Epithelial cell of proximal tubule (primary cell): ENCODE results near the gene USP14. TPM values are rescaled to one million over a fixed set of nuclear protein-coding genes. Genes with fewer than 3 reads are reported as not detected.

Experiments
- DNase-seq: peaks from one replicate; pipeline ENCODE4 v3.0.0-alpha.2; 2011; ENCODE audit warnings: low read depth
- H3K4me3 ChIP-seq: 2 replicates; pipeline ENCODE4 v1.5.1; 2011; ENCODE audit warnings: low read depth, mild to moderate bottlenecking, low read length
- CTCF ChIP-seq: conservative IDR thresholded peaks from 2 replicates; pipeline ENCODE4 v1.5.1; 2012; ENCODE audit warnings: low read depth, mild to moderate bottlenecking, low read length
- total RNA-seq: library from RNA; depleted of rRNA; stranded (reverse); fragments of >200 nt; gene quantifications from 2 replicates; pipeline ENCODE4 v1.2.3, GENCODE V29; 2015

Gene USP14
- total RNA-seq, 1 donor from 2014 or later: 18.3 TPM

- DNase-seq: no peak
- H3K4me3 ChIP-seq: no peak overlapping the region
- no peak for TF ChIP-seq CTCF
Observed at GRCh38 chr18:181711-182110, 23.4 kb downstream of the USP14 start.

- no peak for TF ChIP-seq CTCF
- DNase-seq: no peak
- no peak overlapping the region for H3K4me3 ChIP-seq
Observed at GRCh38 chr18:183769-184168, 25.4 kb downstream of the USP14 start.

- no peak for DNase-seq
- no peak overlapping the region for H3K4me3 ChIP-seq
- TF ChIP-seq CTCF: no peak
Observed at GRCh38 chr18:189254-189653, 30.9 kb downstream of the USP14 start.

- no peak for TF ChIP-seq CTCF
- H3K4me3 ChIP-seq: no peak overlapping the region
- no peak for DNase-seq
Observed at GRCh38 chr18:191725-192124, 33.4 kb downstream of the USP14 start.

GRCh38 chr18:192801-193200 lies 34.4 kb downstream of the USP14 start:
- DNase-seq: no peak
- no peak overlapping the region for H3K4me3 ChIP-seq
- no peak for TF ChIP-seq CTCF

- H3K4me3 ChIP-seq: no peak overlapping the region
- TF ChIP-seq CTCF: no peak
- DNase-seq: no peak
Observed at GRCh38 chr18:195651-196050, 37.3 kb downstream of the USP14 start.

GRCh38 chr18:199214-199613 lies 40.9 kb downstream of the USP14 start:
- no peak for TF ChIP-seq CTCF
- no peak overlapping the region for H3K4me3 ChIP-seq
- DNase-seq: no peak
